ENCODE results near the gene PSEN1.

The PSEN1 gene

GRCh38 chr14:73238424-73238852 is 102.1 kb downstream of the PSEN1 start:
- Histone ChIP-seq H3K4me3 (ENCODE audit: extremely low read depth, insufficient read depth, low read length, poor library complexity, severe bottlenecking) (peak overlapping the region; percentile 28), H3K36me3 (ENCODE audit: control insufficient read depth, insufficient read depth, low read length) (no peaks in the 10 kb centered on the region), H3K4me1 (ENCODE audit: control insufficient read depth, insufficient read depth, low read length, poor library complexity, severe bottlenecking) (peaks cover 25% of the 10 kb centered on the region), H3K27ac (ENCODE audit: low read depth, low read length, severe bottlenecking) (no peak overlapping the region), H3K9me3 (ENCODE audit: control insufficient read depth, low read length) (no peaks in the 10 kb centered on the region)
- 0 to 19% methylated on average over 2 to 7 of the region's 10 CpGs for WGBS, 2 experiments (ENCODE audit: insufficient coverage in 2 of 2)

GRCh38 chr14:73238941-73239340 is 102.6 kb downstream of the PSEN1 start:
- Histone ChIP-seq H3K9me3 (ENCODE audit: control insufficient read depth, low read length) (no peaks in the 10 kb centered on the region), H3K27ac (ENCODE audit: low read depth, low read length, severe bottlenecking) (no peak overlapping the region), H3K4me3 (ENCODE audit: extremely low read depth, insufficient read depth, low read length, poor library complexity, severe bottlenecking) (no peak overlapping the region), H3K36me3 (ENCODE audit: control insufficient read depth, insufficient read depth, low read length) (no peaks in the 10 kb centered on the region), H3K4me1 (ENCODE audit: control insufficient read depth, insufficient read depth, low read length, poor library complexity, severe bottlenecking) (peaks cover 25% of the 10 kb centered on the region)
- 79 to 92% methylated on average over 9 to 11 of the region's 11 CpGs for WGBS, 2 experiments (ENCODE audit: insufficient coverage in 2 of 2)

GRCh38 chr14:73239393-73240241 is 103.3 kb downstream of the PSEN1 start:
- no peak overlapping the region for H3K4me3 ChIP-seq (ENCODE audit: extremely low read depth, insufficient read depth, low read length, poor library complexity, severe bottlenecking)

GRCh38 chr14:73240816-73241480 is 104.6 kb downstream of the PSEN1 start:
- WGBS, 2 experiments (ENCODE audit: insufficient coverage in 2 of 2), result 80 to 98% methylated on average over 6 to 8 of the region's 10 CpGs
- Histone ChIP-seq H3K9me3 (ENCODE audit: control insufficient read depth, low read length) (no peaks in the 10 kb centered on the region), H3K36me3 (ENCODE audit: control insufficient read depth, insufficient read depth, low read length) (no peaks in the 10 kb centered on the region), H3K4me3 (ENCODE audit: extremely low read depth, insufficient read depth, low read length, poor library complexity, severe bottlenecking) (no peak overlapping the region), H3K27ac (ENCODE audit: low read depth, low read length, severe bottlenecking) (no peak overlapping the region), H3K4me1 (ENCODE audit: control insufficient read depth, insufficient read depth, low read length, poor library complexity, severe bottlenecking) (peaks cover 21% of the 10 kb centered on the region)

More at GRCh38 chr14:73239393-73240241, 103.3 kb downstream of the PSEN1 start:
- Histone ChIP-seq H3K27ac (ENCODE audit: low read depth, low read length, severe bottlenecking) (no peak overlapping the region), H3K9me3 (ENCODE audit: control insufficient read depth, low read length) (no peaks in the 10 kb centered on the region), H3K36me3 (ENCODE audit: control insufficient read depth, insufficient read depth, low read length) (no peaks in the 10 kb centered on the region), H3K4me1 (ENCODE audit: control insufficient read depth, insufficient read depth, low read length, poor library complexity, severe bottlenecking) (peaks cover 25% of the 10 kb centered on the region)
- 13% methylated on average over 39 to 46 of the region's 48 CpGs for WGBS, 2 experiments (ENCODE audit: insufficient coverage in 2 of 2)

GRCh38 chr14:73241481-73242165 is 105.3 kb downstream of the PSEN1 start:
- H3K4me3 ChIP-seq (ENCODE audit: extremely low read depth, insufficient read depth, low read length, poor library complexity, severe bottlenecking), result no peak overlapping the region
- 86 to 89% methylated on average over 11 to 17 of the region's 19 CpGs for WGBS, 2 experiments (ENCODE audit: insufficient coverage in 2 of 2)
- H3K27ac ChIP-seq (ENCODE audit: low read depth, low read length, severe bottlenecking), result no peak overlapping the region
- H3K9me3 ChIP-seq (ENCODE audit: control insufficient read depth, low read length), result no peaks in the 10 kb centered on the region
- no peaks in the 10 kb centered on the region for H3K36me3 ChIP-seq (ENCODE audit: control insufficient read depth, insufficient read depth, low read length)
- peaks cover 21% of the 10 kb centered on the region for H3K4me1 ChIP-seq (ENCODE audit: control insufficient read depth, insufficient read depth, low read length, poor library complexity, severe bottlenecking)

GRCh38 chr14:73242357-73242901 is 106.1 kb downstream of the PSEN1 start:
- no peaks in the 10 kb centered on the region for H3K9me3 ChIP-seq (ENCODE audit: control insufficient read depth, low read length)
- 100% methylated on average over 1 of the region's 6 CpGs; no CpG with 5 or more reads in 1 of the 2 experiments for WGBS, 2 experiments (ENCODE audit: insufficient coverage in 2 of 2)

GRCh38 chr14:73243341-73243740 is 107.0 kb downstream of the PSEN1 start:
- 55% methylated on average over 2 of the region's 3 CpGs; no CpG with 5 or more reads in 1 of the 2 experiments for WGBS, 2 experiments (ENCODE audit: insufficient coverage in 2 of 2)
- Histone ChIP-seq H3K4me1 (ENCODE audit: control insufficient read depth, insufficient read depth, low read length, poor library complexity, severe bottlenecking) (peaks cover 13% of the 10 kb centered on the region), H3K9me3 (ENCODE audit: control insufficient read depth, low read length) (no peaks in the 10 kb centered on the region), H3K4me3 (ENCODE audit: extremely low read depth, insufficient read depth, low read length, poor library complexity, severe bottlenecking) (no peak overlapping the region), H3K36me3 (ENCODE audit: control insufficient read depth, insufficient read depth, low read length) (no peaks in the 10 kb centered on the region), H3K27ac (ENCODE audit: low read depth, low read length, severe bottlenecking) (no peak overlapping the region)

More at GRCh38 chr14:73242357-73242901, 106.1 kb downstream of the PSEN1 start:
- H3K27ac ChIP-seq (ENCODE audit: low read depth, low read length, severe bottlenecking), result no peak overlapping the region
- H3K36me3 ChIP-seq (ENCODE audit: control insufficient read depth, insufficient read depth, low read length), result no peaks in the 10 kb centered on the region
- peaks cover 21% of the 10 kb centered on the region for H3K4me1 ChIP-seq (ENCODE audit: control insufficient read depth, insufficient read depth, low read length, poor library complexity, severe bottlenecking)
- no peak overlapping the region for H3K4me3 ChIP-seq (ENCODE audit: extremely low read depth, insufficient read depth, low read length, poor library complexity, severe bottlenecking)

GRCh38 chr14:73243748-73244147 is 107.4 kb downstream of the PSEN1 start:
- H3K4me3 ChIP-seq (ENCODE audit: extremely low read depth, insufficient read depth, low read length, poor library complexity, severe bottlenecking), result no peak overlapping the region
- 83 to 100% methylated on average over 1 to 2 of the region's 2 CpGs for WGBS, 2 experiments (ENCODE audit: insufficient coverage in 2 of 2)

GRCh38 chr14:73244541-73245290 is 108.4 kb downstream of the PSEN1 start:
- 91 to 94% methylated on average over 14 of the region's 14 CpGs for WGBS, 2 experiments (ENCODE audit: insufficient coverage in 2 of 2)

More at GRCh38 chr14:73243748-73244147, 107.4 kb downstream of the PSEN1 start:
- Histone ChIP-seq H3K9me3 (ENCODE audit: control insufficient read depth, low read length) (no peaks in the 10 kb centered on the region), H3K36me3 (ENCODE audit: control insufficient read depth, insufficient read depth, low read length) (no peaks in the 10 kb centered on the region), H3K27ac (ENCODE audit: low read depth, low read length, severe bottlenecking) (no peak overlapping the region), H3K4me1 (ENCODE audit: control insufficient read depth, insufficient read depth, low read length, poor library complexity, severe bottlenecking) (peaks cover 9% of the 10 kb centered on the region)

More at GRCh38 chr14:73244541-73245290, 108.4 kb downstream of the PSEN1 start:
- no peaks in the 10 kb centered on the region for H3K36me3 ChIP-seq (ENCODE audit: control insufficient read depth, insufficient read depth, low read length)
- H3K4me1 ChIP-seq (ENCODE audit: control insufficient read depth, insufficient read depth, low read length, poor library complexity, severe bottlenecking), result no peaks in the 10 kb centered on the region
- no peak overlapping the region for H3K27ac ChIP-seq (ENCODE audit: low read depth, low read length, severe bottlenecking)
- no peaks in the 10 kb centered on the region for H3K9me3 ChIP-seq (ENCODE audit: control insufficient read depth, low read length)
- no peak overlapping the region for H3K4me3 ChIP-seq (ENCODE audit: extremely low read depth, insufficient read depth, low read length, poor library complexity, severe bottlenecking)

All from mesodermal cell (in vitro differentiated cells).